ENCODE measurements around the gene CACNG3. TPM values are rescaled to one million over a fixed set of nuclear protein-coding genes. Genes with fewer than 3 reads are reported as not detected.

Gene CACNG3
- total RNA-seq, 2 donors from 2014 or later = not detected

DNA sequence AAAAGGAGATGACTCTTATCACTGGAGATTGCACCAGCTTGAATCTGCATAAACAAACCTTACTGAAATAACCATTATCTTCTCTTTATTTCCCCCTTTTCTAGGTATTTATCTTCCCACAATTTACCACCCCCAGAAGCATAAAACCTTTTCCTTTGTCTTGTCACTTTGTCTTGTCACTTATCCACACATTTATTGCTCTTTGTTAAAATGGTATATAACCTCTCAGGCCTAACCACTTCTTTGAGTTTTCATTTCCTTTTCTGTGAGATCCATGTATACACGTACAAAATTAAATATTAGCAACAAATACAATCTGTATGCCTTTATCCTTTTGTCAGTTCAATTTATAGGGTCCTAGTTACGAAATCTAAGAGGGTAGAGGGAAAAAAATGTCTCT is 122.9 kb downstream of the CACNG3 start:
- no peaks in the 10 kb centered on the region for H3K4me1 ChIP-seq (replicated peaks)
- no peak overlapping the region for H3K4me3 ChIP-seq
- no peak for DNase-seq (ENCODE audit: low spot score)
- H3K27ac ChIP-seq = no peak overlapping the region
- 17% methylated on average over 2 of the region's 2 CpGs for WGBS
- H3K36me3 ChIP-seq = no peaks in the 10 kb centered on the region
- TF ChIP-seq POLR2A (IDR thresholded peaks at IDR 0.05) = no peak
- TF ChIP-seq POLR2AphosphoS5 (IDR thresholded peaks at IDR 0.05) = no peak
- TF ChIP-seq, protein P1, sequence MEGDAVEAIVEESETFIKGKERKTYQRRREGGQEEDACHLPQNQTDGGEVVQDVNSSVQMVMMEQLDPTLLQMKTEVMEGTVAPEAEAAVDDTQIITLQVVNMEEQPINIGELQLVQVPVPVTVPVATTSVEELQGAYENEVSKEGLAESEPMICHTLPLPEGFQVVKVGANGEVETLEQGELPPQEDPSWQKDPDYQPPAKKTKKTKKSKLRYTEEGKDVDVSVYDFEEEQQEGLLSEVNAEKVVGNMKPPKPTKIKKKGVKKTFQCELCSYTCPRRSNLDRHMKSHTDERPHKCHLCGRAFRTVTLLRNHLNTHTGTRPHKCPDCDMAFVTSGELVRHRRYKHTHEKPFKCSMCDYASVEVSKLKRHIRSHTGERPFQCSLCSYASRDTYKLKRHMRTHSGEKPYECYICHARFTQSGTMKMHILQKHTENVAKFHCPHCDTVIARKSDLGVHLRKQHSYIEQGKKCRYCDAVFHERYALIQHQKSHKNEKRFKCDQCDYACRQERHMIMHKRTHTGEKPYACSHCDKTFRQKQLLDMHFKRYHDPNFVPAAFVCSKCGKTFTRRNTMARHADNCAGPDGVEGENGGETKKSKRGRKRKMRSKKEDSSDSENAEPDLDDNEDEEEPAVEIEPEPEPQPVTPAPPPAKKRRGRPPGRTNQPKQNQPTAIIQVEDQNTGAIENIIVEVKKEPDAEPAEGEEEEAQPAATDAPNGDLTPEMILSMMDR (IDR thresholded peaks at IDR 0.05) = no peak
- H3K9me3 ChIP-seq = no peaks in the 10 kb centered on the region
- intact Hi-C loops (cut with DNase I) = no loop called here
- H3K27me3 ChIP-seq (replicated peaks; ENCODE audit: insufficient read depth) = no peaks in the 10 kb centered on the region

DNA sequence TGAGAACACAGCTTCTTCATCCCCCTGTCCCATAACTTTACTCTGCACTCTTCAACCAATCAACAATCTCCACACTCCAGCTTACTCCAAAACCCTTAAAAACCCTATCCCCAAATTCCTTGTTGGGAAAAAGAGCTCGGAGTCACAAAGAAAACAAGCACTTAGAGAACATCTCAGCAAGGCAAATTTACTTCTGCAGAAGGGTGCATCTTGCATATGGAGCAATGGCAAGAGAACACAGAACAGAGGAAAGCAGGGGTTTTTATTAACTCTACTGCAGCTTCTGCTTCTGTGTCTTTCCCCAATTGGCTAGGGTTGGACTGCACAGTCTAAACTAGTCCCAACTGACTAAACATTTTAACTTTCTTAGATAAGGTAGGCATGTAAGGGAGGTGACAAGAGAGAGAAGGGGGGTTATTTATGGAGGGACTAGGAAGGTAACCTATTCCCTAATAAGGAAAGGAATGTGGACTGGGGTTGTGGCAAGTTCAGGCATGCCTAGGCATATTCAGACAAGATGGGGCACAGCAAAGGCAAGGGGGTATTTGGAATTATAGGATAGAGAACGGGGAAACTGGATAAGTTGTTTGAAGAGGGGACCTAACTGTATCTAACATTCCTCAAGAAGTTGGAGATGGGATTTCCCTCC is 125.5 kb downstream of the CACNG3 start:
- H3K4me1 ChIP-seq (replicated peaks) = no peaks in the 10 kb centered on the region
- TF ChIP-seq, protein P1 (IDR thresholded peaks at IDR 0.05) = no peak
- TF ChIP-seq POLR2A (IDR thresholded peaks at IDR 0.05) (no peak), POLR2AphosphoS5 (IDR thresholded peaks at IDR 0.05) (no peak)
- H3K36me3 ChIP-seq = no peaks in the 10 kb centered on the region
- no peaks in the 10 kb centered on the region for H3K27me3 ChIP-seq (replicated peaks; ENCODE audit: insufficient read depth)
- no peak overlapping the region for H3K27ac ChIP-seq
- no peak for DNase-seq (ENCODE audit: low spot score)
- no peaks in the 10 kb centered on the region for H3K9me3 ChIP-seq
- intact Hi-C loops (cut with DNase I) = no loop called here
- WGBS = 45% methylated on average over 2 of the region's 2 CpGs
- no peak overlapping the region for H3K4me3 ChIP-seq

DNA sequence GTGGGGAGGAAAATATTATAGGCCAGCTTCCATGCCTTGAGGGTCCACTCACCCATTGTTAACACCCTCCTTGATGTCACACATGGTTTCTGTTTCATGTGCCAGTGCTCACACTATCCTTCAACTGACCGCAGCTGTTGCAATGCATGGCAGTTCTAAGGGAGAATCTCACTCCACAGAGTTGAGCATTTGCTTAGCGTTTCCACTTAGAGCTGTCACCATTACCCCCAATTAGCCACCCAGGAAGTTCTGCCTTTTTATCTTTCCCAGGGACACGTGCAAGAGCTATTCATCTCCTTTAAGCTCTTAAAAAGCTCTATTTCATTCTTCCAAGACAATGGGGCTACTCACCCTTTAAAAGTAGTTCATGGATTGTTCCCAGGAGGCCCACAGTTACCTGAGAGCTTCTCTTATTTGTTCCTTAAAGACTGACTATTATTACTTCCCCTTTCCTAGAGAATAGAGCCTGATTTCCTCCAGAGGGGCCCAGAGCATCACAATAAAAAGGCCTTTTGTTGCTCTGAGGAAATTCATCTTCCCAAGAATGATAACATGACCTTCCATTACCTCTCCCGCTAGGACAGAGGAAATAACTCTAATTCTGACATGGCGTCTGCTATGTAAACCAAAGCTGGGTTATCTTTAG is 126.8 kb downstream of the CACNG3 start:
- WGBS = 18% methylated on average over 5 of the region's 5 CpGs
- intact Hi-C loops (cut with DNase I) = no loop called here
- DNase-seq (ENCODE audit: low spot score) = no peak
- Histone ChIP-seq H3K36me3 (no peaks in the 10 kb centered on the region), H3K4me1 (replicated peaks) (no peaks in the 10 kb centered on the region), H3K9me3 (no peaks in the 10 kb centered on the region), H3K27ac (no peak overlapping the region), H3K4me3 (no peak overlapping the region), H3K27me3 (replicated peaks; ENCODE audit: insufficient read depth) (no peaks in the 10 kb centered on the region)
- TF ChIP-seq, protein P1 (IDR thresholded peaks at IDR 0.05) = no peak
- TF ChIP-seq POLR2A (IDR thresholded peaks at IDR 0.05) = no peak
- TF ChIP-seq POLR2AphosphoS5 (IDR thresholded peaks at IDR 0.05) = no peak

DNA sequence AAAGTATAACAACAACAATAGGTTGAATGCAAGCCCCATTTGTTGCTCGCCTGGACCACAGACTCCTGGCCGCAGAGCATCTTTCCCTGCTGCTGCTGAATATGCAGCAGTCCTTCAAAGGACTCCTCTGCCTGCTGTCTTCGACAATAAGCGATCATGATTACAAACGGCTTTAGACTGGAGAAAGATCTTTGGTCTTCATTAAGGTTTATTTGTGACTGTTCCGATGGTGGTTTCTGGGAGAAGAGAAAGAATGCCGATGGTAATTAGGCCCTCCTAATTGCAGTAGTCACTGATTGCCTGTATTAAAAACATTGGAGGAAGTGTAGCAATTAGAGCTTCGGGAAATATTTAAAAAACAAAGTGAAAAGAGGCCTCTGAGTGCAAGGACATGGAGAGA is 138.2 kb downstream of the CACNG3 start:
- intact Hi-C loops (cut with DNase I) = no loop called here
- TF ChIP-seq, protein P1 (IDR thresholded peaks at IDR 0.05) = no peak
- TF ChIP-seq POLR2A (IDR thresholded peaks at IDR 0.05) (no peak), POLR2AphosphoS5 (IDR thresholded peaks at IDR 0.05) (no peak)
- Histone ChIP-seq H3K4me3 (no peak overlapping the region), H3K36me3 (no peaks in the 10 kb centered on the region), H3K9me3 (no peaks in the 10 kb centered on the region), H3K27me3 (replicated peaks; ENCODE audit: insufficient read depth) (no peaks in the 10 kb centered on the region), H3K27ac (no peak overlapping the region), H3K4me1 (replicated peaks) (no peaks in the 10 kb centered on the region)
- WGBS = 58% methylated on average over 8 of the region's 8 CpGs
- no peak for DNase-seq (ENCODE audit: low spot score)
